ENCODE data around the gene TRIB2.

GRCh38 chr2:12767996-12768624 lies 51.4 kb downstream of the TRIB2 start:
- TF ChIP-seq POLR2AphosphoS5 (IDR thresholded peaks at IDR 0.05; ENCODE audit: low read depth, low read length) (no peak), POLR2A (IDR thresholded peaks at IDR 0.05; ENCODE audit: low read depth, low read length) (no peak), TAF1 (IDR thresholded peaks at IDR 0.05; ENCODE audit: borderline replicate concordance, low read depth, low read length) (no peak)

All from GM12892 (cell line).